ENCODE data around the gene HPSE2. TPM values are rescaled to one million over a fixed set of nuclear protein-coding genes. Genes with fewer than 3 reads are reported as not detected.

Gene HPSE2
- total RNA-seq, 1 donor from 2014 or later: not detected

DNA sequence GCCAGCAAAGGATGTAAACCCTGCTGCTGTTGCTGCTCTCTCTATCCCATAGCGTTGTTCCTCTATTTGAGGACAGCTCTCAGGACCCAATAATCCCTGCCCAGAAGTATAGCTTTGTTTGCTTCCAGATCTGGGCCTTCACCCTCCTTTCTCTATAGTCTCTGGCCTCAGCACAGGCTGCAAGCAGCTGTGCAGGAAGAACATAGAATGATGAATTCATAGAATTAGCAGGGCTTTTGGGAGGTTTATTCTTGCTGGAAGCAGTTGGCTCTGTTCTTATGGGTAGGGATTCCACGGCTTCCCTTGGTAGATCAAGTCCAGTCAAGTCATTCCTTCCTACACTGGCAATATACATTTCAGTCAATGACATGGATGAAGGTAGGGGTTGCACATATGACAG is 354.7 kb downstream of the HPSE2 start:
- Histone ChIP-seq H3K4me3 (ENCODE audit: low read depth, low read length) (no peak overlapping the region), H3K36me3 (ENCODE audit: control insufficient read depth, insufficient read depth, low read length) (no peaks in the 10 kb centered on the region), H3K27me3 (ENCODE audit: control insufficient read depth, insufficient read depth, low read length) (no peaks in the 10 kb centered on the region)
- DNase-seq (ENCODE audit: low read depth) (no peak), FAIRE-seq (no peak)
- TF ChIP-seq, protein P1, sequence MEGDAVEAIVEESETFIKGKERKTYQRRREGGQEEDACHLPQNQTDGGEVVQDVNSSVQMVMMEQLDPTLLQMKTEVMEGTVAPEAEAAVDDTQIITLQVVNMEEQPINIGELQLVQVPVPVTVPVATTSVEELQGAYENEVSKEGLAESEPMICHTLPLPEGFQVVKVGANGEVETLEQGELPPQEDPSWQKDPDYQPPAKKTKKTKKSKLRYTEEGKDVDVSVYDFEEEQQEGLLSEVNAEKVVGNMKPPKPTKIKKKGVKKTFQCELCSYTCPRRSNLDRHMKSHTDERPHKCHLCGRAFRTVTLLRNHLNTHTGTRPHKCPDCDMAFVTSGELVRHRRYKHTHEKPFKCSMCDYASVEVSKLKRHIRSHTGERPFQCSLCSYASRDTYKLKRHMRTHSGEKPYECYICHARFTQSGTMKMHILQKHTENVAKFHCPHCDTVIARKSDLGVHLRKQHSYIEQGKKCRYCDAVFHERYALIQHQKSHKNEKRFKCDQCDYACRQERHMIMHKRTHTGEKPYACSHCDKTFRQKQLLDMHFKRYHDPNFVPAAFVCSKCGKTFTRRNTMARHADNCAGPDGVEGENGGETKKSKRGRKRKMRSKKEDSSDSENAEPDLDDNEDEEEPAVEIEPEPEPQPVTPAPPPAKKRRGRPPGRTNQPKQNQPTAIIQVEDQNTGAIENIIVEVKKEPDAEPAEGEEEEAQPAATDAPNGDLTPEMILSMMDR (IDR thresholded peaks at IDR 0.05; ENCODE audit: insufficient read depth, low read length, severe bottlenecking): no peak

DNA sequence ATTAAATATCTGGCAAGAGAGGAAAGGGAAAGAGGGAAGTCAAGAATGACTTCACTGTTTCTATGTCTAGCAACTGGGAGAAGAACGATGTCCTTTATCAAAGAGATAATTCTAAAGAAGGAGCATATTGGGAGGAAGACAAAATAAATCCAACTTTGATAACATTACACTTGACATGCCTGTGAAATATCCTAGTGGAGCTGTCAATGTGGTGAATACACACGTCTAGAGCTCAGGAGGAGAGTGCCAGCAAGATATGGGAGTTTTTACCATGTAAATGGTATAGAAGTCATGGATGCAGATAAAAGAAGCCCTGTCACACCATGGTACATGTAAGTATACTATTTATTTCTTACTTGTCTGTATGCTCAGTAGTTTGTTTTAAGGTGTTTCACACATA is 356.7 kb downstream of the HPSE2 start:
- DNase-seq (ENCODE audit: low read depth): no peak
- Histone ChIP-seq H3K4me3 (ENCODE audit: low read depth, low read length) (no peak overlapping the region), H3K36me3 (ENCODE audit: control insufficient read depth, insufficient read depth, low read length) (no peaks in the 10 kb centered on the region), H3K27me3 (ENCODE audit: control insufficient read depth, insufficient read depth, low read length) (no peaks in the 10 kb centered on the region)
- FAIRE-seq: no peak
- TF ChIP-seq, protein P1 (IDR thresholded peaks at IDR 0.05; ENCODE audit: insufficient read depth, low read length, severe bottlenecking): no peak

DNA sequence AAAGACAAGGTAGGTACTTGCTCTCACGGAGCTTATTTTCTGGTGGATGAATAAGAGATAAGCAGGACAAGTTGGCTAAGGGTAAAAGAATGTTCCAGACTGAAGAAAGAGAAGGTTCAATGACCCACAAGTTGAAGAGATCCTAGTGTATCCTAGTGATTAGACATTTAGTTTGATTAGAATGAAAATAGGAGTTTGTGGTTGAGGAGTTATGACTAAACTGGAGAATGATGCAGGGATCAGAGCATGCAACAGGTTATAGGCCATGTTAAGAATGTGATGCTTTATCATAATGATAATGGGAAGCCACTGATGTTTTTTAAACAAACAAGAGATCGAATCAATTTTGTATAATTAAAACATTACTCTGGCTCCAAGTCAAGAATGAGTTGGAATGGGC is 357.2 kb downstream of the HPSE2 start:
- DNase-seq (ENCODE audit: low read depth): no peak
- H3K27me3 ChIP-seq (ENCODE audit: control insufficient read depth, insufficient read depth, low read length): no peaks in the 10 kb centered on the region
- no peak for FAIRE-seq
- TF ChIP-seq, protein P1 (IDR thresholded peaks at IDR 0.05; ENCODE audit: insufficient read depth, low read length, severe bottlenecking): no peak
- no peaks in the 10 kb centered on the region for H3K36me3 ChIP-seq (ENCODE audit: control insufficient read depth, insufficient read depth, low read length)
- no peak overlapping the region for H3K4me3 ChIP-seq (ENCODE audit: low read depth, low read length)

DNA sequence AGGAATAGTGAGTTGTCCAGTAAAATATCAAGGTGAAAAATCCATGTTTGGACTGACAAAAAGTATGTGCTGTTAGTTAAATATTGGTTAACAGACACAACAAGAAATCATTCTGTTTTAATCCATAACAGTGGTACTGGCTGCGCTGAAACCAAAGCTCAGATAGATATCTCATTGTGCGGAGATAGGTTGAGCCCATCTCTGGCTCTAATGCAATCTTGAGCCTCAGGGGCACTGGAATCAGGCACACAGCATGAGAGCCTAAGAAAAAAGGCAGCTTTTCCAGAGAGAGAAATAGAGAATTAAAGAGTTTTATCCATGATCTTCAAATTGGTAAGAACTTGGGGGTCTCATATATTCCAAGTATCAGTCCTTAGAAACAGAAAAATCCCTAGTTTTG is 373.7 kb downstream of the HPSE2 start:
- no peak for FAIRE-seq
- no peaks in the 10 kb centered on the region for H3K36me3 ChIP-seq (ENCODE audit: control insufficient read depth, insufficient read depth, low read length)
- no peaks in the 10 kb centered on the region for H3K27me3 ChIP-seq (ENCODE audit: control insufficient read depth, insufficient read depth, low read length)
- TF ChIP-seq, protein P1 (IDR thresholded peaks at IDR 0.05; ENCODE audit: insufficient read depth, low read length, severe bottlenecking): no peak
- no peak overlapping the region for H3K4me3 ChIP-seq (ENCODE audit: low read depth, low read length)
- no peak for DNase-seq (ENCODE audit: low read depth)

DNA sequence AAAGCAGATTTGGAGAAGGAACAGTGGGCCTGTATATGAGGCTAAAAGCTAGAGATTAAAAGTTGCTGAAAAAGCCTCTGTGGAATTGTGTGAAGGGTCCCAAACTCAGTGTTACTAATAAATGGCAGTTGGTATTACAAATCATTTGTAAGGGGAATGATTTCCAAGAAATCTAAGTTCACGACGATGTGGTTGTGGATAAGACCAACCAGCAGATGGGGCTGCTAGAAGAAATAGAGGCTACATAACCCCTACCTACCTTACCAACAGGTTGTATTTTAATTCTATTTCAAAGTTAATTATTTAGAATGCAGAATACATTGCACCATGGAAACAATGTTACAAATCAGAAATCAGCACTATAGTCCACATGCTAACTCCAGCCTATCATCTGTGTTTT is 377.1 kb downstream of the HPSE2 start:
- DNase-seq (ENCODE audit: low read depth): peak; percentile 5
- no peak for FAIRE-seq
- no peaks in the 10 kb centered on the region for H3K27me3 ChIP-seq (ENCODE audit: control insufficient read depth, insufficient read depth, low read length)
- H3K36me3 ChIP-seq (ENCODE audit: control insufficient read depth, insufficient read depth, low read length): no peaks in the 10 kb centered on the region
- H3K4me3 ChIP-seq (ENCODE audit: low read depth, low read length): no peak overlapping the region
- TF ChIP-seq, protein P1 (IDR thresholded peaks at IDR 0.05; ENCODE audit: insufficient read depth, low read length, severe bottlenecking): no peak

DNA sequence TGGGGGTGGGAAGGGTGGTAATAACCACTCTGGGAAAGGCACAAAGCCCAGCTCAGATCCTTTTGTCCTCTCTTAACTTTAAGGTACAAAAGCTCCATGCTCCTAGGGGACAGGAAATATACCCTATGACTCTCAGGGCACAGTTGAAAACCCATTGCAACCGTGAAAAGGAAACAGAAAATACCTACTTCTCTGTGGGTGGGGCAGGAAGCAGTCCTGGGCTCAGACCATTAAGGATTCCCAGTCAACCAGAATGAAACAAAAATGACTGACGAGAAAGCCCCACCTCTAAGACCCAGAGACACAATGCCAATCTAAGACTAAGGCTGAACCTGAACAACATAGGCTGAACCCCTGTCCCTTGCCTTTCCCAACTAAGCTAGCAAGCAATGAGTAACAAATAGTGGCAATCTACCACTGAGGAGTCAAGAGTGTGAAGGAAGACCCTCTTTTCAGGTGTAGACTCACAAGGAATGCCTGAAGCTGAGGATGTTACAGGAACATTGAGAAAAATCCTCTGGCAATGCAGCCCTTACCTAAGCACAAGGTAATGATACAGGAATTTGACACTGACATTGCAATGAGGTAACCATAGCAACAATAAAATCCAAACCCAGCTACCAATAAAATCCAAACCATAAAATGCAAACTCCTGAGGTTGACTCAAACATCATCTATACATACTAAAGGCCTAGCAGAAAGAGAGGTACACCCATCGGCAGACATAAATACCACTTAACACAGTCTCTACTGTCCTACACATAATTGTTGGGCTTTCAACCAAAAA is 380.1 kb downstream of the HPSE2 start:
- TF ChIP-seq, protein P1 (IDR thresholded peaks at IDR 0.05; ENCODE audit: insufficient read depth, low read length, severe bottlenecking): no peak
- no peaks in the 10 kb centered on the region for H3K27me3 ChIP-seq (ENCODE audit: control insufficient read depth, insufficient read depth, low read length)
- no peak for DNase-seq (ENCODE audit: low read depth)
- no peak overlapping the region for H3K4me3 ChIP-seq (ENCODE audit: low read depth, low read length)
- H3K36me3 ChIP-seq (ENCODE audit: control insufficient read depth, insufficient read depth, low read length): no peaks in the 10 kb centered on the region
- no peak for FAIRE-seq

Measured in bronchial epithelial cell (primary cell).